ENCODE data around the gene MAP3K12.

The MAP3K12 gene

GRCh38 chr12:53430116-53430515 is 69.1 kb downstream of the MAP3K12 start:
- DNase-seq, result no peak
